HG03575 (cell line): ENCODE measurements around the gene TAF7.
"Not testable (repeated sequence)": the region's sequence is repeated elsewhere in the genome, so short reads cannot be mapped to it uniquely, and the experiment has no call there.

Experiments used
- ATAC-seq: cut with Tn5 transposase; IDR thresholded peaks from one replicate; pipeline ENCODE4 v1.9.1; 2021; ENCODE audit not compliant: unreplicated experiment, insufficient number of reproducible peaks, low FRiP score; ENCODE audit errors: extremely low read depth

The TAF7 gene

DNA sequence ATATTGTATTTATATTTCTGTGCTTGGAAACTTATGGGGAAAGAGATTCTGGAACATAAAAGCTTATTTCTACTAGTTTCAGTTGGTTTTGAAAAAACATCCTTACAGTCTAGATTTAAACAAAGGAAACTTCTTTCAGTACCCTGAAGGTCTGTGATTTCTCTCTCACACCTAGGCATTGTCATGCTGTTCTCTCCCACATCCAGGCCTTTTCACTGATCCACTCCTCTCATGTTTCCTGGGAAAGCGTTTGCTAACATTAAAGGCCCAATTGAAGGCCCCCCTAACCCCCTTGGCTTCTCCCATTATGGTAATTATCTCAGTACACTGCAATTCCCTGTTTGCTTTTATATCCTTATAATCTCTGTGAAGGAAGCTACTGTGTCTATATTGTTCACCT is 22.2 kb upstream of the TAF7 start:
- ATAC-seq: no peak

DNA sequence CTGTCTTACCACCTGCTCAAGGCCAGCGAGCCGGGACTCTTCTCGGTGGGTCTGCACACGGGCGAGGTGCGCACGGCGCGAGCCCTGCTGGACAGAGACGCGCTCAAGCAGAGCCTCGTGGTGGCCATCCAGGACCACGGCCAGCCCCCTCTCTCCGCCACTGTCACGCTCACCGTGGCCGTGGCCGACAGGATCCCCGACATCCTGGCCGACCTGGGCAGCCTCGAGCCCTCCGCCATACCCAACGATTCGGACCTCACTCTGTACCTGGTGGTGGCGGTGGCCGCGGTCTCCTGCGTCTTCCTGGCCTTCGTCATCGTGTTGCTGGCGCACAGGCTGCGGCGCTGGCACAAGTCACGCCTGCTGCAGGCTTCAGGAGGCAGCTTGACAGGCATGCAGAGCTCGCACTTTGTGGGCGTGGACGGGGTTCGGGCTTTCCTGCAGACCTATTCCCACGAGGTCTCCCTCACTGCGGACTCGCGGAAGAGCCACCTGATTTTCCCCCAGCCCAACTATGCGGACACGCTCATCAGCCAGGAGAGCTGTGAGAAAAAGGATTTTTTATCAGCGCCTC is 20.3 kb upstream of the TAF7 start:
- not testable (repeated sequence) for ATAC-seq

GRCh38 chr5:141338538-141339306 is 18.1 kb upstream of the TAF7 start, which contains the start of gene PCDHGA2:
Gene PCDHGA2, plus strand, starts transcription at chr5:141338760.
- ATAC-seq: no peak

DNA sequence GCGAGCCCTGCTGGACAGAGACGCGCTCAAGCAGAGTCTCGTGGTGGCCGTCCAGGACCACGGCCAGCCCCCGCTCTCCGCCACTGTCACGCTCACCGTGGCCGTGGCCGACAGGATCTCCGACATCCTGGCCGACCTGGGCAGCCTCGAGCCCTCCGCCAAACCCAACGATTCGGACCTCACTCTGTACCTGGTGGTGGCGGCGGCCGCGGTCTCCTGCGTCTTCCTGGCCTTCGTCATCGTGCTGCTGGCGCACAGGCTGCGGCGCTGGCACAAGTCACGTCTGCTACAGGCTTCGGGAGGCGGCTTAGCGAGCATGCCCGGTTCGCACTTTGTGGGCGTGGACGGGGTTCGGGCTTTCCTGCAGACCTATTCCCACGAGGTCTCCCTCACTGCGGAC is 12.0 kb upstream of the TAF7 start:
- not testable (repeated sequence) for ATAC-seq

GRCh38 chr5:141330299-141331080 is 9.9 kb upstream of the TAF7 start, which contains the start of gene PCDHGA1:
Gene PCDHGA1, plus strand, starts transcription at chr5:141330514.
- ATAC-seq: no peak

- no peak for ATAC-seq
These were observed 7.6 kb upstream of the TAF7 start for GRCh38 chr5:141328231-141328630.

GRCh38 chr5:141326088-141326854 is 5.7 kb upstream of the TAF7 start:
- ATAC-seq: peak; percentile 66

- no peak for ATAC-seq
These were observed 1.7 kb upstream of the TAF7 start for GRCh38 chr5:141322261-141322660.

- ATAC-seq: no peak
These were observed 885 bp downstream of the TAF7 start for GRCh38 chr5:141319699-141320098.

DNA sequence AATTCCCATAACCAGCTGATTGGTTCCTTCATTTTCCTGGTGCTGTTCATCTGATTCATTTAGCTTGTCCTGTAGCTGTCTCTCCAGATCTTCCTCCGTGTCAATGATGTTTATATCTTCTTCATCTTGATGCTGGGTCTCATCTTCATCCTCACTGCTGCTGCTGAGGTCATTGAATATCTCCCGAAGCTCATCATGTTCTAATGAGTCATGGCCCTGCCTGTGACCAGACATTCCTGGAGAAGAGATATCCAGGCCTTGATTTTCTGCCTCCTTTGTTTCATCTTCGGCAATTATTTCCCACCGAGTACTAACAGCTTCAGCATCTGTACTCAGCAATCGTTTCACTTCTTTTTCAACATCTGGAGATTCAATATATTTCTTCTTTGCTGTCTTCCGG is 1.4 kb downstream of the TAF7 start:
- no peak for ATAC-seq

DNA sequence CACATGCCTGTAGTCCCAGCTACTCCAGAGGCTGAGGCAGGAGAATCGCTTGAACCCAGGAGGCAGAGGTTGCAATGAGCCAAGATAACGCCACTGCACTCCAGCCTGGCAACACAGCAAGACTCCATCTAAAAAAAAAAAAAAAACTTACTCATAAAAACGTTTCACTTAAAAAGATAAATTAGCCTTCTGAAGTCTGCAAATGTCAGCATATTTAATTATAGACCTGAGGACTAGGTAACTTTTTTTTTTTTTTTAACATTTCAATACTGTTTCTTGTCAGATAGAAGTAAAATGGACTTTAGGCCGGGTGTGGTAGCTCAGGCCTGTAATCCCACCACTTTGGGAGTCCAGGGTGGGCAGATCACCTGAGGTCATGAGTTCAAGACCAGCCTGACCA is 3.6 kb downstream of the TAF7 start:
- not testable (repeated sequence) for ATAC-seq

GRCh38 chr5:141313711-141314110 is 6.9 kb downstream of the TAF7 start:
- ATAC-seq: no peak

- no peak for ATAC-seq
These were observed 14.0 kb downstream of the TAF7 start for GRCh38 chr5:141306630-141307029.

GRCh38 chr5:141303756-141304155 is 16.8 kb downstream of the TAF7 start, which contains the start of gene SLC25A2:
Gene SLC25A2, minus strand, starts transcription at chr5:141304049. Its CDS starts 184 bp downstream, at chr5:141303865.
- no peak for ATAC-seq

- no peak for ATAC-seq
These were observed 22.2 kb downstream of the TAF7 start for GRCh38 chr5:141298376-141298775.

- ATAC-seq: no peak
These were observed 47.7 kb downstream of the TAF7 start for GRCh38 chr5:141272906-141273305.

DNA sequence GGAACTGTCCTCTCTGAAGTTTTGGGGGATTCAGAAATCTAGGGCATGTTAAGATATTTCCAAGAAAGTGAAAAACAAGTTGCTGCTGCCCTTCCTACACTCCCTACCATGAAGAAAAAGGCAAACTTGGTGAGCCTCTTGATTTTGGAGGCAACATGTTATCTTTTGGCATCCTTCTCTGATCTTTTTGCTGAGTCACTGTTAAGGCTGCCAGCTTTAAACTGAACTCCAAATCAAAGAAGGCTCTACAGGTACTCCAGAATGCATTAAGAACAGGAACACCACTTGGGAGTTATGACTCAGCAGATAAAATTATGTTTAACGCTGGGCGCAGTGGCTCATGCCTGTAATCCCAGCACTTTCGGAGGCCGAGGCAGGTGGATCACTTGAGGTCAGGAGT is 51.4 kb downstream of the TAF7 start:
- no peak for ATAC-seq
